Testis (tissue), 3 donors: Measurements from ENCODE around the gene ARHGAP26. TPM values are rescaled to one million over a fixed set of nuclear protein-coding genes. Genes with fewer than 3 reads are reported as not detected.

Experiments
- DNase-seq: peaks from one replicate; pipeline ENCODE4 v3.0.0-alpha.2; 2019
- H3K27ac ChIP-seq, 2 donors: fragments of 200-600 bp; sonication (generic); one replicate each; pipeline ENCODE4 v1.5.1; 2019
- H3K27me3 ChIP-seq: fragments of 200-600 bp; sonication (generic); one replicate; pipeline ENCODE4 v1.5.1; 2019
- H3K36me3 ChIP-seq: fragments of 200-600 bp; sonication (generic); one replicate; pipeline ENCODE4 v1.5.1; 2017; ENCODE audit warnings: low read depth; ENCODE audit errors: missing control alignments
- H3K4me1 ChIP-seq: fragments of 200-600 bp; sonication (generic); one replicate; pipeline ENCODE4 v1.5.1; 2019
- H3K4me3 ChIP-seq, 2 donors: fragments of 200-600 bp; sonication (generic); one replicate each; pipeline ENCODE4 v1.5.1; 2017 to 2019
- H3K9me3 ChIP-seq: fragments of 200-600 bp; sonication (generic); one replicate; pipeline ENCODE4 v1.5.1; 2017
- POLR2A ChIP-seq: fragments of 450-650 bp; IDR thresholded peaks from one replicate; pipeline ENCODE4 v1.6.1; 2017; ENCODE audit warnings: antibody characterized with exemption, mild to moderate bottlenecking, moderate library complexity
- WGBS, 2 donors: methylation state at CpG; one replicate each; pipeline ENCODE4 v1.1.5; 2018; 5-methylcytosine and 5-hydroxymethylcytosine counted together
- intact Hi-C: fragments of 100-400 bp; cut with DNase I; formaldehyde crosslinking; loops from one replicate; pipeline ENCODE4 v1.15.1; 2023; ENCODE audit warnings: low total_unique reads
- polyA plus RNA-seq: library from polyadenylated mRNA; stranded (reverse); fragments of 350-450 nt; fragmentation: Illumina TruSeq; extraction: RNeasy Lipid Tissue Mini Kit (QIAGEN cat#74804); gene quantifications from one replicate; pipeline ENCODE4 v1.2.3, GENCODE V29; 2014; ENCODE audit warnings: low read depth, low replicate concordance; ENCODE audit not compliant: insufficient read depth
- total RNA-seq, 2 donors: library from RNA; depleted of rRNA; stranded (reverse); fragments of >200 nt; gene quantifications; one replicate each; pipeline ENCODE4 v1.2.3, GENCODE V29; 2016
- TF ChIP-seq, protein P1 (sequence below), 3 experiments: fragments of 450-650 bp in 2 of 3; fragments of 200-600 bp in 1 of 3; sonication (generic) in 1 of 3; IDR thresholded peaks; one replicate each; pipeline ENCODE4 v1.5.1; 2016 to 2019; ENCODE audit warnings: antibody characterized with exemption in 3 of 3, mild to moderate bottlenecking in 2 of 3, moderate library complexity in 1 of 3

Gene ARHGAP26
- total and polyA plus RNA-seq, 3 donors from 2014 or later, result 33.8 to 98.7 (median 95.7) TPM

DNA sequence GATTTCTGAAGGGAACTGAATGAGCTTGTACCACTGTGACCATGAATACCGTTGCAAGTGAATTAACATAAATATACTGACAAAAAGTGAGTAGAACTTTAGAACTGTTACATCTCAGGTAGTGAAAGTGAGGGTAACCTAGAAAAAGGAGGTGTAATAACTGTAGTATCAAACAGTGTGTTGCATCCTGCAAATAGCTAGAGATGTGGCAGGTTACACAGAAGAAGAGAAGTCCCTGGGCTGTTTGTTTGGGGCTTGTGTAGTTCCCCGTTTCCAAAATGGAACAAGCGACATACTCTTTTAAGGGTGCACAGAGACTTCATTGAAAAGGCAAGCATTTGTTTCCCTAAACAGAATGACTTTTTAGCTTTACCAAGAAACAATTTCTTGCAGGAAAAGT lies 418.5 kb downstream of the ARHGAP26 start:
- no peaks in the 10 kb centered on the region for H3K36me3 ChIP-seq
- TF ChIP-seq, protein P1, sequence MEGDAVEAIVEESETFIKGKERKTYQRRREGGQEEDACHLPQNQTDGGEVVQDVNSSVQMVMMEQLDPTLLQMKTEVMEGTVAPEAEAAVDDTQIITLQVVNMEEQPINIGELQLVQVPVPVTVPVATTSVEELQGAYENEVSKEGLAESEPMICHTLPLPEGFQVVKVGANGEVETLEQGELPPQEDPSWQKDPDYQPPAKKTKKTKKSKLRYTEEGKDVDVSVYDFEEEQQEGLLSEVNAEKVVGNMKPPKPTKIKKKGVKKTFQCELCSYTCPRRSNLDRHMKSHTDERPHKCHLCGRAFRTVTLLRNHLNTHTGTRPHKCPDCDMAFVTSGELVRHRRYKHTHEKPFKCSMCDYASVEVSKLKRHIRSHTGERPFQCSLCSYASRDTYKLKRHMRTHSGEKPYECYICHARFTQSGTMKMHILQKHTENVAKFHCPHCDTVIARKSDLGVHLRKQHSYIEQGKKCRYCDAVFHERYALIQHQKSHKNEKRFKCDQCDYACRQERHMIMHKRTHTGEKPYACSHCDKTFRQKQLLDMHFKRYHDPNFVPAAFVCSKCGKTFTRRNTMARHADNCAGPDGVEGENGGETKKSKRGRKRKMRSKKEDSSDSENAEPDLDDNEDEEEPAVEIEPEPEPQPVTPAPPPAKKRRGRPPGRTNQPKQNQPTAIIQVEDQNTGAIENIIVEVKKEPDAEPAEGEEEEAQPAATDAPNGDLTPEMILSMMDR (IDR thresholded peaks at IDR 0.05), result no peak
- TF ChIP-seq POLR2A, result no peak
- H3K4me1 ChIP-seq, result peaks cover 5% of the 10 kb centered on the region
- H3K27ac ChIP-seq, result no peak overlapping the region
- intact Hi-C loops, result no loop called here
- no peak overlapping the region for H3K4me3 ChIP-seq
- no peaks in the 10 kb centered on the region for H3K9me3 ChIP-seq
- no peak for DNase-seq
- 88 to 89% methylated on average over 3 of the region's 3 CpGs for WGBS, 2 donors
- no peaks in the 10 kb centered on the region for H3K27me3 ChIP-seq

- intact Hi-C loops, result no loop called here
- TF ChIP-seq POLR2A, result no peak
- TF ChIP-seq, protein P1 (IDR thresholded peaks at IDR 0.05), result no peak
- no peak for DNase-seq
- Histone ChIP-seq H3K27ac (no peak overlapping the region), H3K9me3 (no peaks in the 10 kb centered on the region), H3K27me3 (no peaks in the 10 kb centered on the region), H3K4me1 (peaks cover 5% of the 10 kb centered on the region), H3K4me3 (no peak overlapping the region), H3K36me3 (no peaks in the 10 kb centered on the region)
- WGBS, 2 donors, result 92% methylated on average over 3 of the region's 3 CpGs
Observed at GRCh38 chr5:143190260-143190810, 420.2 kb downstream of the ARHGAP26 start.

DNA sequence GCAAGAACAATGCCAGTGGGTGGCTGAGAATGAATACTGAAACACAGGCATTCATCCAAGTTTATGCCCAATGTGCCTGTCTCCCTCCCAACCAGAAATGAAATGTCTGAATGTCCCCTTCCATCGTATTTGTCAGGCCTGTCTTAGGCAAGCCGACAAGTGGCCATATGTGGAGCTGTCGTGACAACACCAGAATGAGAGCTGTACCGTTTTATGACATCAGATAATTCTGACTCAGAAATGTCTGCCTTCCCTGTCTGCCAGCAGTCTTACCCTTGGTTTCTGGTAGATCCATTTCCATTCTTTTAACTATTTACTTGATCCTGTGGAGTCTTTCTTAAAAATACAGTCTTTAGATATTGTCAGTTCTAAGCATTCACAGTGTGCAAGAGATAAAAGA lies 421.5 kb downstream of the ARHGAP26 start:
- no peak for TF ChIP-seq POLR2A
- TF ChIP-seq, protein P1 (IDR thresholded peaks at IDR 0.05), result no peak
- WGBS, 2 donors, result 90 to 91% methylated on average over 4 of the region's 4 CpGs
- Histone ChIP-seq H3K4me1 (no peaks in the 10 kb centered on the region), H3K4me3 (no peak overlapping the region), H3K9me3 (no peaks in the 10 kb centered on the region), H3K27ac (no peak overlapping the region), H3K36me3 (no peaks in the 10 kb centered on the region), H3K27me3 (no peaks in the 10 kb centered on the region)
- DNase-seq, result no peak
- intact Hi-C loops, result no loop called here

DNA sequence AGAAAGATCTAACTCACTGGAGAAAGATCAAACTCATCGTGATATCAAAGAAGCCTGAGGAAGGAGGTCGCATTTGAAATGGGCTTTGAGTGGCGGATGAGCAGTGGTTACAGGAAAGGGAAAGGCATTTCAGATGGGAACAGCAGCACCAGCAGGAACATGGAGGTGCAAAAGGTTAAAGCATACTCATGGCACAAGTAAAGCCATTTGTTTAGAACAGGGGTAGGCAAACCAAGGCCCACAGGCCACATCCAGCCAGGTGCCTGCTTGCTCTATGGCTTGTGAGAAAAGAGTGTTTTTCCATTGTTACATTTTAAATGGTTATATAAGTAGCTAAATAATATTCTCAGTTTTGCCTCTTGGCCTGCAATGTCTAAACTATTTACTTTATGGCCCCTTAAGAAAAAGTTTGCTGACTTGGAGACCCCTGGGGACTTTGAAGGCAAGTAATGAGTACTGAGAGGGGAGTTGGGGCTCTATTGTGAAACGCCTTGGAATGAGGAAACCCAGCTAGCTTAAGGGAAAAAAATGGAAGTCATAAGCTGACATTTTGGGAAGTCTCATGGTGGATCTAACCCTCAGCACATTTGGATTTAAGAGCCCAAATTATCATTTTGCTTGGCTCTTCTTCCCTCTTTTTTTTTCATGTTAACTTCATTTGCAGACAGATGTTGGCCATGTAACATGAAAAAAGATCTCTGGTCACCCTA lies 422.2 kb downstream of the ARHGAP26 start:
- WGBS, 2 donors, result 81 to 94% methylated on average over 4 of the region's 4 CpGs
- no peak for DNase-seq
- Histone ChIP-seq H3K9me3 (no peaks in the 10 kb centered on the region), H3K27ac (no peak overlapping the region), H3K4me1 (no peaks in the 10 kb centered on the region), H3K36me3 (no peaks in the 10 kb centered on the region), H3K27me3 (no peaks in the 10 kb centered on the region), H3K4me3 (no peak overlapping the region)
- intact Hi-C loops, result no loop called here
- no peak for TF ChIP-seq POLR2A
- TF ChIP-seq, protein P1 (IDR thresholded peaks at IDR 0.05), result no peak

GRCh38 chr5:143194206-143194605 lies 424.0 kb downstream of the ARHGAP26 start:
- intact Hi-C loops, result no loop called here
- 91 to 93% methylated on average over 1 of the region's 1 CpG for whole genome bisulfite sequencing, 2 donors
- no peak overlapping the region for H3K27ac ChIP-seq
- H3K4me3 ChIP-seq, result no peak overlapping the region
- no peak for TF ChIP-seq POLR2A
- TF ChIP-seq, protein P1 (IDR thresholded peaks at IDR 0.05), result no peak
- DNase-seq, result no peak
- no peaks in the 10 kb centered on the region for H3K4me1 ChIP-seq
- H3K9me3 ChIP-seq, result no peaks in the 10 kb centered on the region
- no peaks in the 10 kb centered on the region for H3K36me3 ChIP-seq
- H3K27me3 ChIP-seq, result no peaks in the 10 kb centered on the region
